Islet of Langerhans (tissue), 1 donor: ENCODE measurements around the gene SH2D4B.

ENCODE experiments used
- FAIRE-seq: peaks from one replicate; lab custom pipeline; 2011; peaks lifted over from hg19 to GRCh38; lab: Jason Lieb, UNC

The SH2D4B gene

GRCh38 chr10:80690434-80690833 is 152.7 kb downstream of the SH2D4B start:
- no peak for FAIRE-seq

GRCh38 chr10:80691441-80691840 is 153.7 kb downstream of the SH2D4B start:
- FAIRE-seq, result no peak

GRCh38 chr10:80693565-80693964 is 155.9 kb downstream of the SH2D4B start:
- no peak for FAIRE-seq

GRCh38 chr10:80694930-80695329 is 157.2 kb downstream of the SH2D4B start:
- FAIRE-seq, result no peak
